WERI-Rb-1 (cell line): Measurements from ENCODE around the gene TNF.

Experiments used
- DNase-seq: peaks from one replicate; pipeline ENCODE4 v3.0.0-alpha.2; 2020
- H3K27ac ChIP-seq: fragments of 250-450 bp; sonication (Bioruptor Pico); 2 replicates; pipeline ENCODE4 v1.5.1; 2020; ENCODE audit warnings: mild to moderate bottlenecking, moderate library complexity
- H3K27me3 ChIP-seq: fragments of 250-450 bp; sonication (Bioruptor Pico); 2 replicates; pipeline ENCODE4 v1.5.1; 2021; ENCODE audit warnings: mild to moderate bottlenecking, low read depth, moderate library complexity; ENCODE audit not compliant: insufficient read depth, severe bottlenecking
- H3K36me3 ChIP-seq: fragments of 250-450 bp; sonication (Bioruptor Pico); 2 replicates; pipeline ENCODE4 v1.5.1; 2020; ENCODE audit warnings: mild to moderate bottlenecking, moderate library complexity
- H3K4me3 ChIP-seq: 2 replicates; pipeline ENCODE4 v1.5.1; 2011; ENCODE audit warnings: low read depth, mild to moderate bottlenecking, control low read depth, low read length
- H3K9me3 ChIP-seq: fragments of 250-450 bp; sonication (Bioruptor Pico); 2 replicates; pipeline ENCODE4 v1.5.1; 2021; ENCODE audit warnings: mild to moderate bottlenecking, moderate library complexity; ENCODE audit not compliant: severe bottlenecking
- TF ChIP-seq, protein P1 (sequence below): IDR thresholded peaks from 2 replicates; pipeline ENCODE4 v1.5.1; 2011; ENCODE audit warnings: low read depth, mild to moderate bottlenecking, control low read depth, inconsistent platforms, low read length

The TNF gene

DNA sequence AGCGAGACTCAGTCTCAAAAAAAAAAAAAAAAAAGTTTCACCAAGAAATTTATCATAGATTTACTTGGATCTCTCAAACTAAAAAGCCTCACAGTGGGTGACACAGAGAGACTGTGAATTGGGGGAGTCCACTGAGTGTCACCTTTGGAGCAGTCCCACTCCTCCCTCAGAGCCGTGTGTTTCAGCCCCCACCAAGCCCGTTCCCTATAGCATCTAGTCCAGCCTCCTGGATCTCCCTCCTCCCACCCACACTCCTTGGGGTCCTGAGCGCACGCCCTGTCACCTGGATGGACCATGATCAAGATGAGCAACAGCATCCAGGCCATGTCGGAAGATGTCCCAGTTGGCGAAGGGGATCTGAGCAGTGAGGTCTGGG, 17.0 kb downstream of the TNF start:
- Histone ChIP-seq H3K9me3 (peaks cover 2% of the 10 kb centered on the region), H3K27ac (no peak overlapping the region), H3K36me3 (no peaks in the 10 kb centered on the region), H3K27me3 (no peaks in the 10 kb centered on the region), H3K4me3 (no peak overlapping the region)
- TF ChIP-seq, protein P1, sequence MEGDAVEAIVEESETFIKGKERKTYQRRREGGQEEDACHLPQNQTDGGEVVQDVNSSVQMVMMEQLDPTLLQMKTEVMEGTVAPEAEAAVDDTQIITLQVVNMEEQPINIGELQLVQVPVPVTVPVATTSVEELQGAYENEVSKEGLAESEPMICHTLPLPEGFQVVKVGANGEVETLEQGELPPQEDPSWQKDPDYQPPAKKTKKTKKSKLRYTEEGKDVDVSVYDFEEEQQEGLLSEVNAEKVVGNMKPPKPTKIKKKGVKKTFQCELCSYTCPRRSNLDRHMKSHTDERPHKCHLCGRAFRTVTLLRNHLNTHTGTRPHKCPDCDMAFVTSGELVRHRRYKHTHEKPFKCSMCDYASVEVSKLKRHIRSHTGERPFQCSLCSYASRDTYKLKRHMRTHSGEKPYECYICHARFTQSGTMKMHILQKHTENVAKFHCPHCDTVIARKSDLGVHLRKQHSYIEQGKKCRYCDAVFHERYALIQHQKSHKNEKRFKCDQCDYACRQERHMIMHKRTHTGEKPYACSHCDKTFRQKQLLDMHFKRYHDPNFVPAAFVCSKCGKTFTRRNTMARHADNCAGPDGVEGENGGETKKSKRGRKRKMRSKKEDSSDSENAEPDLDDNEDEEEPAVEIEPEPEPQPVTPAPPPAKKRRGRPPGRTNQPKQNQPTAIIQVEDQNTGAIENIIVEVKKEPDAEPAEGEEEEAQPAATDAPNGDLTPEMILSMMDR = no peak
- DNase-seq = no peak

DNA sequence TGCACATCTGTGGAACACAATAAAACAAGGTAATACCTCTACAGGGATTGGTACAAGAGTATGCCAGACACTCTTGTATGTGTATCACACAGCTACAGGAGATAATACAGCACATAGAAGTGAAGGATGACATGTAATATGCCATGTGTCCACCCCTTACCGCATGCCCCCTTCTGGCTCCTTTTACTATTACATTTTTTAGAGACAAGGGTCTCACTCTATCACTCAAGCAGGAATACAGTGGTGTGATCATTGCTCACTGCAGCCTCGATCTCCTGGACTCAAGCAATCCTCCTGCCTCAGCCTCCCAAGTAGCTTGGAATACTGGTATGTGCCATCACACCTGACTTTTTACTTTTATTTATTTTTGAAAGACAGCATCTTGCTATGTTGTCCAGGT, 21.6 kb downstream of the TNF start:
- TF ChIP-seq, protein P1 = peak; percentile 72
- Histone ChIP-seq H3K4me3 (no peak overlapping the region), H3K27ac (no peak overlapping the region), H3K27me3 (no peaks in the 10 kb centered on the region), H3K36me3 (no peaks in the 10 kb centered on the region), H3K9me3 (peaks cover 2% of the 10 kb centered on the region)
- DNase-seq = peak; percentile 50

DNA sequence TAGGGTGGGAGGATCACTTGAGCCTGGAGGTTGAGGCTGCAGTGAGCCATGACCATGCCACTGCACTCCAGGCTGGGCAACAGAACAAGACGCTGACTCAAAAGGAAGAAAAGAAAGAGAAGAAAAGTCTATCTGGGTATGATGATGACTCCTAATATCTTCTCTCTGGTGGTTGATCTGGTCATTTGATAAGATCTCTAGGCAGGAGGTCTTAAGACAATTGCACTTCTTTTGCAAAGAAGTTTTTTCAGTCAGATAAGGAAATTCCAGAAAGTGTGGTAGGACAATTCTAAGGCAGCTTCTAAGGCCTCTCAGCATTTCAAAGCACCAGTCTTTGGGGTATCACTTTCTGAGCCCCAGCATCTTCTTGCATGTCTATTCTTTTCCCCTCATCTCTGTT, 32.0 kb downstream of the TNF start:
- Histone ChIP-seq H3K4me3 (no peak overlapping the region), H3K27ac (no peak overlapping the region), H3K36me3 (no peaks in the 10 kb centered on the region), H3K27me3 (no peaks in the 10 kb centered on the region), H3K9me3 (no peaks in the 10 kb centered on the region)
- DNase-seq = no peak
- TF ChIP-seq, protein P1 = no peak

DNA sequence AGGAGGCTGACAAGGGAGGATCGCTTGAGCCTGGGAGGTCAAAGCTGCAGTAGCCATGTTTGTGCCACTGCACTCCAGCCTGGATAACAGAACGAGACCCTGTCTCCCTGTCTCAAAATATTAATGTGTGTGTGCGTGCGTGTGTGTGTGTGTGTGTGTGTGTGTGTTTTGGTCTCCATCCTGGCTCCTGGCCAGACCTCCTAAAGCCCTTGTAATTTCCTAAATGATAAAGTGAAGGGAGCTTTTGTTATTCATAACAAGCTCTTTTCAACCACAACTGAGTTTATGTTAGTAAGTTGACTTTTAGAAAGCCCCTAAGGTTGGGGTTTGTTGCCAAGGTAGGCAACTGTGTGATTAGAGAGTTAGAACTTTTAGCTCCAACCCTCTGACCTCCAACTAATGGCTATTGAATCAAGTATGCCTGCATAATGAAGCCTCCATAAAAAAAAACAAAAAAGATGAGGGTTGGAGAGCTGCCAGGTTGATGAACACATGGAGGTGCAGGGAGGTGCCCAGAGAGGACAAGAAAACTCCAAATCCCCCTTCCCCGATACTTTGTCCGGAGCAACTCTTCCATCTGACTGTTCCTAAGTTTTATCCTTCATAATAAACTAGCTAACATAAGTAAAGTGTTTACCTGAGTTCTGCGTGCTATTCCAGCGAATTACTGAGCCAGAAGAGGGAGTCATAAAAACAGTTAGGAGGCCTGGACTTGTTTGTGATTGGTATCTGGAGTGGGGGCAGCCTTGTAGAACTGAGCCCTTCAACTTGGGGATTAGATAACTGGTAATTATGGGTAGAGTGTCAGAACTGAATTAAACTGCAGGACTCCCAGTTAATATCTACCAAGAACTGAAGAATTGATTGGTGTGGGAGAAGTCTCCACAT, 34.4 kb downstream of the TNF start:
- DNase-seq = no peak
- no peak overlapping the region for H3K27ac ChIP-seq
- TF ChIP-seq, protein P1 = no peak

DNA sequence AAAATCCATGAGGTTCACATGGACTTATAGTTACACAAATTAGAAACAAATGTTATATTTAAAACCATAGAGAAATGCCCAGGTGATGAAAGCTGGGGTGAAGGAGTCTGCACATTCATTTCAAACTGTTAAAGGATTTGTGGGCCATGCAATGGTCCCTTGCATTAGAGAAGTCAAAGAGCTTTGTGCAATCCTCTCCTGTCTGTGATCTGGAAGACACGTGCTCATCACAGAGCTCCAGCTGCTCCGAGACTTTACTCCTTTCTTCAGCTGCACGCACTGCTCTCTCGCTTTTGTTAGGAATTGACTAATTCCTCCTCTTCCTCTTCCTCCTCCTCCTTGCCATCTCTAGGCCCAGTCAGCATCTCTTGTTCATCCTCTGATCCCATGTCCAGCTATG, 35.6 kb downstream of the TNF start:
- no peak overlapping the region for H3K4me3 ChIP-seq
- no peaks in the 10 kb centered on the region for H3K36me3 ChIP-seq
- TF ChIP-seq, protein P1 = no peak
- H3K27me3 ChIP-seq = no peaks in the 10 kb centered on the region
- no peak overlapping the region; the same call in 1 of the 2 replicates for H3K27ac ChIP-seq
- no peaks in the 10 kb centered on the region for H3K9me3 ChIP-seq
- DNase-seq = no peak

More for the DNA sequence above, 34.4 kb downstream of the TNF start:
- no peaks in the 10 kb centered on the region for H3K27me3 ChIP-seq
- no peaks in the 10 kb centered on the region for H3K9me3 ChIP-seq
- H3K4me3 ChIP-seq = no peak overlapping the region
- H3K36me3 ChIP-seq = no peaks in the 10 kb centered on the region
